T-helper 1 cell (primary cell): ENCODE data around the gene RNF113B.

Source experiments
- DNase-seq, 5 donors: peaks; one replicate each; pipeline ENCODE4 v3.0.0-alpha.2; 2012 to 2020

The RNF113B gene

GRCh38 chr13:98203646-98204326, 26.7 kb upstream of the RNF113B start:
- no peak for DNase-seq

GRCh38 chr13:98201984-98202383, 24.9 kb upstream of the RNF113B start:
- DNase-seq: no peak

GRCh38 chr13:98201189-98201588, 24.1 kb upstream of the RNF113B start:
- DNase-seq: no peak

- no peak for DNase-seq
Measured at GRCh38 chr13:98200211-98200878, 23.3 kb upstream of the RNF113B start.

- no peak for DNase-seq
Measured at GRCh38 chr13:98199480-98199879, 22.4 kb upstream of the RNF113B start.

- no peak for DNase-seq
Measured at GRCh38 chr13:98198683-98199082, 21.6 kb upstream of the RNF113B start.

- no peak for DNase-seq
Measured at GRCh38 chr13:98195054-98195791, 18.2 kb upstream of the RNF113B start.

GRCh38 chr13:98192008-98192407, 14.9 kb upstream of the RNF113B start:
- DNase-seq: no peak

- no peak for DNase-seq
Measured at GRCh38 chr13:98190889-98191444, 13.9 kb upstream of the RNF113B start.

GRCh38 chr13:98189841-98190505, 12.9 kb upstream of the RNF113B start:
- DNase-seq: no peak

GRCh38 chr13:98188544-98189166, 11.6 kb upstream of the RNF113B start:
- DNase-seq: no peak

GRCh38 chr13:98187965-98188261, 10.8 kb upstream of the RNF113B start:
- no peak for DNase-seq

GRCh38 chr13:98187155-98187964, 10.3 kb upstream of the RNF113B start:
- DNase-seq: no peak

- DNase-seq: no peak
Measured at GRCh38 chr13:98184792-98185191, 7.7 kb upstream of the RNF113B start.

GRCh38 chr13:98182589-98182988, 5.5 kb upstream of the RNF113B start:
- DNase-seq: no peak

GRCh38 chr13:98182153-98182552, 5.1 kb upstream of the RNF113B start:
- no peak for DNase-seq

- DNase-seq: no peak
Measured at GRCh38 chr13:98181111-98181815, 4.2 kb upstream of the RNF113B start.

- no peak for DNase-seq
Measured at GRCh38 chr13:98180092-98180491, 3.0 kb upstream of the RNF113B start.

GRCh38 chr13:98175823-98176222, 1.2 kb downstream of the RNF113B start:
- DNase-seq: no peak

- no peak for DNase-seq
Measured at GRCh38 chr13:98175043-98175442, 2.0 kb downstream of the RNF113B start.

GRCh38 chr13:98174307-98174706, 2.8 kb downstream of the RNF113B start:
- DNase-seq: no peak
